KBM-7 (cell line): ENCODE results near the gene NDRG2.

Experiments used
- DNase-seq: peaks from one replicate; pipeline ENCODE4 v3.0.0-alpha.2; 2015
- in situ Hi-C: fragments of 300-500 bp; cut with MboI; formaldehyde crosslinking; loops from 2 replicates; pipeline ENCODE4 v1.14.3; 2020; ENCODE audit warnings: low sequenced_read_pairs, low pct_unique_long_range_greater_than_20kb, mixed read lengths

NDRG2 gene

GRCh38 chr14:21039585-21040369 lies 14.9 kb upstream of the NDRG2 start:
- in situ Hi-C loops = no loop called here
- peak; percentile 73 for DNase-seq

- DNase-seq = no peak
- in situ Hi-C loops = no loop called here
Observed at GRCh38 chr14:21038441-21039422, 13.9 kb upstream of the NDRG2 start.

GRCh38 chr14:21037156-21037555 lies 12.3 kb upstream of the NDRG2 start:
- DNase-seq = no peak
- in situ Hi-C loops = no loop called here

GRCh38 chr14:21036751-21037150 lies 11.9 kb upstream of the NDRG2 start:
- DNase-seq = no peak
- in situ Hi-C loops = no loop called here

GRCh38 chr14:21034707-21035106 lies 9.8 kb upstream of the NDRG2 start, which contains the start of gene RNASE13:
RNASE13 (minus strand) TSS chr14:21034807; CDS start chr14:21034288, 519 bp downstream.
- in situ Hi-C loops = no loop called here
- DNase-seq = no peak

GRCh38 chr14:21033133-21033698 lies 8.4 kb upstream of the NDRG2 start:
- no peak for DNase-seq
- in situ Hi-C loops = no loop called here

DNA sequence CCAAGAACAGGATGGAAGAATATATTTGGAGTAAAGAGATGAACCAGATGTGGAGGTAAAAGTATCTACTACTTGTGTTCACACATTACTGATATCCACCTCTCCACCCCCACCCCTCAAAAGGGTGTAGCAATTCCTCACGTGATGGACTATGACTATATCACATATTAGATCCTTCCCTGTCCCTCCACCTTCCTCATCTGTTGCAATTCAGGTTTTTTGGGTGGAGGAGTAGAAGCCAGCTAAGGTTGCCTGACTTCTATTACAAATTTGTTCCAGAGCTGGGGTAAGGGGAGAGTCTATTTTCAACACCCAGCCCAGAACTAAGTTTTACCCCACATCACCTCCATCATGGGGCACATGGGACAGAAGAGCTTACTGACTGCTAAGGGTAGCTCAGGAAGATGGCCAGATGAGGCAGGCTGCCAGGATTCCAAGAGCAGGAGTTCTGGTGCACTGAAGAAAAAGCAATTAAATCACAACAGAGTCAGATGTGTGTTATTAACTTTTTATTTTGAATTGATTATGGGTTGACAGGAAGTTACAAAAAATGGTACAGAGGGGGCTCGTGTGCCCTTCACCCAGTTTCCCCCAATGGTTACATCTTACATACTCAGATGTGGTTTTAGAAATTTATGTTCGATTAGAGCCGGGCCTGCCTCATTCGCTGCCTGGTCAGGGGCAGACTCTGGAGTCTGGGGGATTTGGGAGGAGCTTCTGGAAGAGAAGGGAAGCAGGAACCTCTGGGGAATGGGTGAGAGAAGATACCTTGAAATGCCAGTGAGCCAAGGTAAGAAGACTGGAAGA lies 7.7 kb upstream of the NDRG2 start:
- no peak for DNase-seq
- in situ Hi-C loops = no loop called here

DNA sequence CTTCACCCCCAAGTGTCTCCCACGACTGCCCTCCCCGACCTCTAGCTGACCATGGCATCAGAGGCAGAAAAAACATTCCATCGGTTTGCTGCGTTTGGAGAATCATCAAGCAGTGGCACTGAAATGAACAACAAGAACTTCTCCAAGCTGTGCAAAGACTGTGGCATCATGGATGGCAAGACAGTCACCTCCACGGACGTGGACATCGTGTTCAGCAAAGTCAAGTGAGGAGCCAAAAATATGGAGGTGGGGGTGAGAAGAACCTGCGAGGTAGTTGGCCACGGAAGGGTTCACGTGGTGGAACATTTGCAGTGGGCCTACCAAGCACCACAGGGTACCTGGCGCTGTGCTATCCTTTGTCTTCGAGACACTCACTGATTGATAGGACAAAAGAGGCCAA lies 5.7 kb upstream of the NDRG2 start:
- in situ Hi-C loops = no loop called here
- no peak for DNase-seq

GRCh38 chr14:21029917-21030316 lies 5.1 kb upstream of the NDRG2 start, which contains the start of gene TPPP2:
TPPP2 (plus strand) TSS chr14:21030217; CDS start chr14:21030582, 365 bp downstream.
- in situ Hi-C loops = no loop called here
- DNase-seq = no peak

GRCh38 chr14:21026988-21027315 lies 2.1 kb upstream of the NDRG2 start:
- in situ Hi-C loops = no loop called here

GRCh38 chr14:21026274-21026987 lies 1.6 kb upstream of the NDRG2 start:
- in situ Hi-C loops = no loop called here
- DNase-seq = no peak

More at GRCh38 chr14:21026988-21027315, 2.1 kb upstream of the NDRG2 start:
- DNase-seq = no peak

DNA sequence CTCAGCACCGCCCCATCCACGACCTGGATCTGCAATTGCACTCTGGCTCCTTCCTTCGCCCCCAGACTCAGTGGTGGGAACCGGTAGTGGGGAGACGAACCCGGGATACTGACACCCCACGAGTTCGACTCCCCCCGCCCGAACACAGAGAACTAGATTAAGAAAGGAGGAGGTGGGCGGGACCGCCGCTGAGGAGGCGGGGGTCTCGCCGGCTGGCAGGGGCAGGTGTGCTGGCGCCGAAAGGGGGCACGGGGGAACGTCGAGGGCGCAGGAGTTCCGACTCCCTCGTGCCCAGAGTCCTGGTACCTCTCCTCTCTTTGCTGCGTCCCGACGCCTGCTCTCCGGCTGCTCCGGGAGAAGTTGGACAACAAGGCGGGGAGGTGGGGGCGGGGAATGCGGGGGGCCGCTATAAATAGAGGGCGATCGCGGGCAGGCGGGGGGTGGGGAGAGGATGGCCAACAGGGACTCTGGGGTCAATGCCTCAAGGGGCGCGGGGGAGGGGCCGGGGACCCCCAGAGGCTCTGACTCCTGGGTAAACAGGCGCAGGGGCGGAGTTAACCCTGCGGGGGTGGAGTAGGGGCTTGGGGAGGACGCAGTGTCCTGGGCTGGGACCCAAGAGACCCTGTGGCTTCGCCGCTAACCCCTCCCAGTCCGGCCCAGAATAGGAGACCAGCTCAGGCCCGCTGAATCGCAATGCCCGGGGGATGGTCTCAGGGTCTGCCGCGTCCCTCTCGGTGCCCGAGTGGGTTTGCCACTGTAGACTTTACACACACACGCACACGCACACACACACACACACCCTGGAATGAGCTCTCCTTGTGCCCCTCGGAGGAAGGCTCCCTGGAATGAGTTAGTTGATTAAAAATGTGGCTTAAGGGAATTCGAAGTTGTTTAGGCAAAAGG lies 761 bp upstream of the NDRG2 start:
- in situ Hi-C loops = no loop called here
- no peak for DNase-seq

GRCh38 chr14:21023817-21024584 lies 860 bp downstream of the NDRG2 start:
- in situ Hi-C loops = no loop called here
- DNase-seq = no peak

- no peak for DNase-seq
Observed at GRCh38 chr14:21023174-21023573, 1.7 kb downstream of the NDRG2 start.

DNA sequence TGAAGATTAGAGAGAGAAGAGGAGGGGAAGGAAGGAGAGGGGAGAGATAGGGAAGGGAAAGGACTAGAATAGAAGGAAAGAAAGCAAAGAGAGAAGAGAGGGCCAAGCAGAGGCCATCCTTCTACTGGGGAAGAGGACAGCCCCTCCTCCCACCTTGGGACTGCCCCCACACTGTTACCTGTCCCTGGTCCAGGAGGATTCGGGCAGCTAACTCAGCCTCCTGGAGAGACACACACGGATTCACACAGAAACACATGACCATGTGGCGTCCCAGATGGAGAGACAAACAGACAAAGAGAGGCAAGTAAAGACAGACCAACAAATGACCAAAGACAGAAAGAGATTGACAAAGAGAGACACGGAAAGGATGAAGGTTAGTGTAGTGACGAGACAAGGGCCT lies 2.2 kb downstream of the NDRG2 start:
- no peak for DNase-seq
- in situ Hi-C loops = no loop called here

More at GRCh38 chr14:21023174-21023573, 1.7 kb downstream of the NDRG2 start:
- in situ Hi-C loops = no loop called here

- in situ Hi-C loops = no loop called here
- no peak for DNase-seq
Observed at GRCh38 chr14:21020977-21021545, 3.8 kb downstream of the NDRG2 start.
